HEK293 (cell line): ENCODE results near the gene EXOSC9.

Experiments
- CTCF ChIP-seq: fragments of 450-650 bp; formaldehyde crosslinking; IDR thresholded peaks from 2 replicates; pipeline ENCODE4 v1.5.1; 2016; ENCODE audit warnings: missing biosample characterization, missing genetic modification characterization
- HOXA7 ChIP-seq: sonication (generic); formaldehyde crosslinking; IDR thresholded peaks from 2 replicates; pipeline ENCODE4 v1.8.1; 2022; ENCODE audit warnings: missing genetic modification reagents, borderline replicate concordance
- OSR2 ChIP-seq: fragments of 450-650 bp; formaldehyde crosslinking; IDR thresholded peaks from 2 replicates; pipeline ENCODE4 v1.5.1; 2016; ENCODE audit warnings: missing biosample characterization, missing genetic modification characterization
- REST ChIP-seq: fragments of 450-650 bp; formaldehyde crosslinking; IDR thresholded peaks from 2 replicates; pipeline ENCODE4 v1.5.1; 2016; ENCODE audit warnings: missing biosample characterization, missing genetic modification characterization
- YY1 ChIP-seq: fragments of 450-650 bp; formaldehyde crosslinking; IDR thresholded peaks from 2 replicates; pipeline ENCODE4 v1.5.1; 2018; ENCODE audit warnings: missing biosample characterization, missing genetic modification characterization
- ZFP41 ChIP-seq: fragments of 450-650 bp; formaldehyde crosslinking; IDR thresholded peaks from 2 replicates; pipeline ENCODE4 v1.5.1; 2016; ENCODE audit warnings: missing biosample characterization, missing genetic modification characterization, borderline replicate concordance
- ZNF10 ChIP-seq: fragments of 450-650 bp; formaldehyde crosslinking; IDR thresholded peaks from 2 replicates; pipeline ENCODE4 v1.5.1; 2017; ENCODE audit warnings: missing biosample characterization, missing genetic modification characterization
- ZNF24 ChIP-seq: fragments of 450-650 bp; formaldehyde crosslinking; IDR thresholded peaks from 2 replicates; pipeline ENCODE4 v1.5.1; 2016; ENCODE audit warnings: missing biosample characterization, missing genetic modification characterization
- ZNF274 ChIP-seq, 2 experiments: fragments of 200-500 bp in 1 of 2; fragments of 450-650 bp in 1 of 2; sonication (Bioruptor generic) in 1 of 2; formaldehyde crosslinking in 1 of 2; IDR thresholded peaks; 2 replicates each; pipeline versions ENCODE4 v1.5.1 to v1.6.1; 2014 to 2016; ENCODE audit warnings: borderline replicate concordance in 1 of 2, inconsistent platforms in 1 of 2, low read length in 1 of 2, missing biosample characterization in 1 of 2, missing genetic modification characterization in 1 of 2
- ZNF510 ChIP-seq: fragments of 450-650 bp; formaldehyde crosslinking; IDR thresholded peaks from 2 replicates; pipeline ENCODE4 v1.5.1; 2018; ENCODE audit warnings: mild to moderate bottlenecking, missing genetic modification characterization, missing biosample characterization; ENCODE audit not compliant: insufficient replicate concordance
- ZNF548 ChIP-seq: fragments of 450-650 bp; formaldehyde crosslinking; IDR thresholded peaks from 2 replicates; pipeline ENCODE4 v1.5.1; 2016; ENCODE audit warnings: missing biosample characterization, missing genetic modification characterization
- ZNF629 ChIP-seq: fragments of 450-650 bp; formaldehyde crosslinking; IDR thresholded peaks from 2 replicates; pipeline ENCODE4 v1.5.1; 2017; ENCODE audit warnings: missing biosample characterization, missing genetic modification characterization
- ZNF701 ChIP-seq: fragments of 450-650 bp; formaldehyde crosslinking; IDR thresholded peaks from 2 replicates; pipeline ENCODE4 v1.5.1; 2016; ENCODE audit warnings: missing biosample characterization, missing genetic modification characterization

GRCh38 chr4:121814756-121815155, 13.6 kb downstream of the EXOSC9 start:
- TF ChIP-seq ZNF629 (tag by site-specific recombination) (no peak), CTCF (tag by site-specific recombination) (no peak), HOXA7 (CRISPR knock-in tag) (no peak), REST (tag by site-specific recombination) (no peak), YY1 (tag by site-specific recombination) (no peak), ZNF10 (tag by site-specific recombination) (no peak), ZNF274 (IDR thresholded peaks at IDR 0.05; ENCODE audit: low read length) (no peak), ZNF274 (tag by site-specific recombination; IDR thresholded peaks at IDR 0.05; ENCODE audit: borderline replicate concordance) (no peak), ZFP41 (tag by site-specific recombination) (no peak), ZNF701 (tag by site-specific recombination) (no peak), ZNF510 (no peak), ZNF24 (no peak), ZNF548 (tag by site-specific recombination) (no peak), OSR2 (no peak)
